Measurements from ENCODE around the gene SLC6A3. TPM values are rescaled to one million over a fixed set of nuclear protein-coding genes. Genes with fewer than 3 reads are reported as not detected.
"Not testable (repeated sequence)": the region's sequence is repeated elsewhere in the genome, so short reads cannot be mapped to it uniquely, and the experiment has no call there.

The SLC6A3 gene
- total RNA-seq, 2 experiments from 2014 or later = not detected

DNA sequence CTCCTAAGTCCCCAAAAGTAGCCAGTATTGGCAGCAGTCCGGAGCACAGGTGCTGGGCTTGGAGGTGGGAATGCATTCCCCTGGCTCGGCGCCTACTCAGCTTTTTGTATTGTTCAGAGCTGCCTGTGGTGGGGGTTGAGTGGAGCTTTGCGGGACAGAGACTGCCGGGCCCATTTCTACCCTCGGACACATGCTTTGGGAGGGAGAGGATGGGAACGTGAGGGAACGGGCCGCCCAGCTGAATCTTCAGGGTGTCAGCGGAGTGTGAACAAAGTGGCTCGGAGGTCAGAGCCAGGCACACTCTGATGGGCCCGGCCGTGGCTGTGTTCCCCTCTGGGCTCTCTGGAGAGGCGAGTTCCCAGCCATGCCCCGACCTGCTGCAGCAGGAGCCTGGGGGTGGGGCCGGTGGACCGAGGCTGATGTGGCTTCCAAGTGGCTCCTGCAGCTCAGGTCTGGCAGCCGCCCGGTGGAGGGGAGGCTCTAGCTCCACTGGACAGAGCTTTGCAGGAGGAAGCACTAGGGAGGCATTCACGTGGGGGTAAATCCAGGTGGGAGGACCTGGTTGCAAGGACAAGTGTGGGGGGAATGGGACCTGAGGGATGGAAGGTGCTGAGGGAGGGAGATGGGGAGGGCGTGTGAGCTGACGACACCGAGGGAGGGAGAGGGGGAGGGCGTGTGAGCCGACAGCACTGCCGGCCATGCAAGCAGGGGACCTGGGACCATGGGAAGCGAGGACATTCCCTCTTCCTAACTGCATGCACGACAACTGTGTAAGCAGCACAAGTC lies 31.1 kb upstream of the SLC6A3 start:
- DNase-seq (ENCODE audit: low spot score) = no peak
- Histone ChIP-seq H3K9me3 (ENCODE audit: low read length) (no peaks in the 10 kb centered on the region), H3K4me2 (ENCODE audit: low read length) (no peak overlapping the region), H3K4me1 (ENCODE audit: insufficient read depth, low read length, poor library complexity, severe bottlenecking) (peaks cover 19% of the 10 kb centered on the region), H3K36me3 (ENCODE audit: insufficient read depth, low read length) (peaks cover 75% of the 10 kb centered on the region), H3K9me2 (ENCODE audit: insufficient read depth, low read length) (no peaks in the 10 kb centered on the region), H3K27ac (ENCODE audit: low read depth, low read length, poor library complexity, severe bottlenecking) (no peak overlapping the region), H3K79me2 (ENCODE audit: insufficient read depth, low read depth, low read length) (no peaks in the 10 kb centered on the region), H3K4me3 (ENCODE audit: low read depth, low read length, poor library complexity, severe bottlenecking) (no peak overlapping the region), H2AFZ (ENCODE audit: low read length) (no peak overlapping the region), H4K20me1 (ENCODE audit: insufficient read depth, low read length) (no peaks in the 10 kb centered on the region)
- TF ChIP-seq, protein P1, sequence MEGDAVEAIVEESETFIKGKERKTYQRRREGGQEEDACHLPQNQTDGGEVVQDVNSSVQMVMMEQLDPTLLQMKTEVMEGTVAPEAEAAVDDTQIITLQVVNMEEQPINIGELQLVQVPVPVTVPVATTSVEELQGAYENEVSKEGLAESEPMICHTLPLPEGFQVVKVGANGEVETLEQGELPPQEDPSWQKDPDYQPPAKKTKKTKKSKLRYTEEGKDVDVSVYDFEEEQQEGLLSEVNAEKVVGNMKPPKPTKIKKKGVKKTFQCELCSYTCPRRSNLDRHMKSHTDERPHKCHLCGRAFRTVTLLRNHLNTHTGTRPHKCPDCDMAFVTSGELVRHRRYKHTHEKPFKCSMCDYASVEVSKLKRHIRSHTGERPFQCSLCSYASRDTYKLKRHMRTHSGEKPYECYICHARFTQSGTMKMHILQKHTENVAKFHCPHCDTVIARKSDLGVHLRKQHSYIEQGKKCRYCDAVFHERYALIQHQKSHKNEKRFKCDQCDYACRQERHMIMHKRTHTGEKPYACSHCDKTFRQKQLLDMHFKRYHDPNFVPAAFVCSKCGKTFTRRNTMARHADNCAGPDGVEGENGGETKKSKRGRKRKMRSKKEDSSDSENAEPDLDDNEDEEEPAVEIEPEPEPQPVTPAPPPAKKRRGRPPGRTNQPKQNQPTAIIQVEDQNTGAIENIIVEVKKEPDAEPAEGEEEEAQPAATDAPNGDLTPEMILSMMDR (conservative IDR thresholded peaks at IDR 0.05; ENCODE audit: low read length) = no peak
- no peak for TF ChIP-seq EZH2phosphoT487 (IDR thresholded peaks at IDR 0.05; ENCODE audit: borderline replicate concordance, low read depth, low read length)
- intact Hi-C loops (cut with micrococcal nuclease; ENCODE audit: unreplicated experiment) = no loop called here
- ChIA-PET CTCF (ENCODE audit: unreplicated experiment) (no interaction called here), POLR2A (interaction anchor here (0.7 kb wide), 1 partner anchor 182 kb away, joined by 3 read pairs; no protein-coding TSS in a partner anchor)
- no TSS peak for BruUV-seq (replicated peaks)

DNA sequence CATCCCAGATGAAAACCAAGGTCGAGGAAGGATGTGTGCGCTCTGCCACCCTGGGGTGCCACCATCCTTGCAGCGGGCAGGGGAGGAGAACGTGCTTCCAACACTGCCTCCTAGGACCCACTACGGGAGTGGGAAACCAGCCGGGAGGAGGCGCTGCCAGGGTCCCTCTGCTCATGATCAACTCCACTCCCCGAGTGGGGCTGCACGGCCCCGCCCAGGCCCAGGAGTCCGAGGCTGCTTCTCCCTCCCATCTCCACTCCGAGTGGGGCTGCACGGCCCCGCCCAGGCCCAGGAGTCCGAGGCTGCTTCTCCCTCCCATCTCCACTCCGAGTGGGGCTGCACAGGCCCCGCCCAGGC lies 30.3 kb upstream of the SLC6A3 start:
- H3K4me3 ChIP-seq (ENCODE audit: low read depth, low read length, poor library complexity, severe bottlenecking); H3K4me2 ChIP-seq (ENCODE audit: low read length); intact Hi-C loops (cut with micrococcal nuclease; ENCODE audit: unreplicated experiment); H3K79me2 ChIP-seq (ENCODE audit: insufficient read depth, low read depth, low read length); POLR2A ChIA-PET; H3K9me3 ChIP-seq (ENCODE audit: low read length); H3K9me2 ChIP-seq (ENCODE audit: insufficient read depth, low read length); H2AFZ ChIP-seq (ENCODE audit: low read length); DNase-seq (ENCODE audit: low spot score); CTCF ChIA-PET (ENCODE audit: unreplicated experiment); BruUV-seq (replicated peaks); H4K20me1 ChIP-seq (ENCODE audit: insufficient read depth, low read length); H3K27ac ChIP-seq (ENCODE audit: low read depth, low read length, poor library complexity, severe bottlenecking): not testable (repeated sequence)
- Histone ChIP-seq H3K4me1 (ENCODE audit: insufficient read depth, low read length, poor library complexity, severe bottlenecking) (peaks cover 10% of the 10 kb centered on the region), H3K36me3 (ENCODE audit: insufficient read depth, low read length) (peaks cover 78% of the 10 kb centered on the region)

DNA sequence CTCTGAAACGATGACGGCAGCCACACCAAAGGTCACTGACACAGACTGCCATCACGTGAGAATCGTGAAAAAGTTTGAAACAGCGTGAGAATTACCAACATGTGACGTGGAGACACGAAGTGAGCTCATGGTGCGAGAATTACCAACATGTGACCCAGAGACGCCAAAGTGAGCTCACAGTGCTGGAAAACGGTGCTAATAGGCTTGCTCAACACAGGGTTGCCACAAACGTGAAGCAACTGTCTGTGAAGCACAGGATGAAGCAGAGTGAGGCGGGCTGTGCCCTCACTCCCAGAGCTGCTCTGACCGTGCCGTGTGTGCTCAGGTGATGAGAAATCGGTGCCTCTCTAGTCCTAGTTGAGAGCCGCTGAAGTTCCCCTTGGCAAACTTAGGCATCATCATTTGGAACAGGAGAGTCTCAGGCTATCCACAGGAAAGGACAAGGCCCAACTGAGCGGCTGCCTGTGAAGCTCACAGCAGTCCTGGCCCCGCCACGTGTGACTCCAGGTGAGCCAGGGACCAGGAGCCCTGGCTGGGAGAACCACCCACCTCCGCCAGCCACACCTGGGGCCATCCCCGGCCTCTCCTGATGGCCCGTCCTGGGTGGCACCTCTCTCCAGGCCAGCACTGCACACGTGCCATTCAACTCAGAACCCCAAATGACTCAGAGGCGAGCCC lies 29.8 kb upstream of the SLC6A3 start:
- Histone ChIP-seq H2AFZ (ENCODE audit: low read length) (no peak overlapping the region), H3K79me2 (ENCODE audit: insufficient read depth, low read depth, low read length) (no peaks in the 10 kb centered on the region), H3K4me3 (ENCODE audit: low read depth, low read length, poor library complexity, severe bottlenecking) (no peak overlapping the region), H3K36me3 (ENCODE audit: insufficient read depth, low read length) (peaks cover 83% of the 10 kb centered on the region), H3K9me3 (ENCODE audit: low read length) (no peaks in the 10 kb centered on the region), H3K9me2 (ENCODE audit: insufficient read depth, low read length) (no peaks in the 10 kb centered on the region), H3K4me2 (ENCODE audit: low read length) (no peak overlapping the region), H3K27ac (ENCODE audit: low read depth, low read length, poor library complexity, severe bottlenecking) (no peak overlapping the region), H3K4me1 (ENCODE audit: insufficient read depth, low read length, poor library complexity, severe bottlenecking) (peaks cover 5% of the 10 kb centered on the region), H4K20me1 (ENCODE audit: insufficient read depth, low read length) (no peaks in the 10 kb centered on the region)
- BruUV-seq (replicated peaks) = no TSS peak
- CTCF ChIA-PET (ENCODE audit: unreplicated experiment) = no interaction called here
- no peak for DNase-seq (ENCODE audit: low spot score)
- TF ChIP-seq, protein P1 (conservative IDR thresholded peaks at IDR 0.05; ENCODE audit: low read length) = no peak
- TF ChIP-seq EZH2phosphoT487 (IDR thresholded peaks at IDR 0.05; ENCODE audit: borderline replicate concordance, low read depth, low read length) = no peak
- intact Hi-C loops (cut with micrococcal nuclease; ENCODE audit: unreplicated experiment) = no loop called here
- POLR2A ChIA-PET = no interaction called here

Data from OCI-LY7 (cell line).